Ovary (tissue), 9 donors: ENCODE data around the gene SCAMP2. TPM values are rescaled to one million over a fixed set of nuclear protein-coding genes. Genes with fewer than 3 reads are reported as not detected.
A peak's percentile ranks its signal among the peaks of the same experiment; 100 is the strongest.

Experiments
- DNase-seq, 5 donors: peaks; one replicate each; pipeline ENCODE4 v3.0.0-alpha.2; 2019 to 2020
- H3K27ac ChIP-seq, 2 donors: fragments of 200-600 bp; one replicate each; pipeline versions ENCODE4 v1.5.1 to v1.8.0; 2019 to 2022
- H3K27me3 ChIP-seq: fragments of 200-600 bp; one replicate; pipeline ENCODE4 v1.8.0; 2022
- H3K36me3 ChIP-seq: fragments of 200-600 bp; sonication (generic); one replicate; pipeline ENCODE4 v1.5.1; 2019
- H3K4me1 ChIP-seq: one replicate; pipeline ENCODE4 v1.8.1; 2013; ENCODE audit warnings: mild to moderate bottlenecking, moderate library complexity; ENCODE audit not compliant: insufficient read depth
- H3K4me3 ChIP-seq: fragments of 200-600 bp; sonication (generic); one replicate; pipeline ENCODE4 v1.5.1; 2017
- H3K9me3 ChIP-seq, 2 donors: fragments of 200-600 bp in 1 of 2; sonication (generic) in 1 of 2; one replicate each; pipeline versions ENCODE4 v1.5.1 to v1.8.1; 2013 to 2019; ENCODE audit warnings: mild to moderate bottlenecking in 1 of 2, moderate library complexity in 1 of 2
- CTCF ChIP-seq, 3 donors: fragments of 450-650 bp in 2 of 3; fragments of 200-600 bp in 1 of 3; IDR thresholded peaks; one replicate each; pipeline versions ENCODE4 v1.5.1 to v1.8.0; 2016 to 2022; ENCODE audit warnings: antibody characterized with exemption in 3 of 3, mild to moderate bottlenecking in 1 of 3
- EP300 ChIP-seq: sonication (generic); formaldehyde crosslinking; IDR thresholded peaks from one replicate; pipeline ENCODE4 v1.6.1; 2017; ENCODE audit warnings: antibody characterized with exemption
- POLR2A ChIP-seq: fragments of 450-650 bp; IDR thresholded peaks from one replicate; pipeline ENCODE4 v1.6.1; 2017; ENCODE audit warnings: antibody characterized with exemption, mild to moderate bottlenecking, moderate library complexity
- WGBS, 3 donors: extraction: QIAGEN DNeasy Blood & Tissue Kit in 1 of 3; methylation state at CpG; one replicate each; pipeline versions ENCODE4 v1.1.5 to v1.1.7; 2013 to 2017; 5-methylcytosine and 5-hydroxymethylcytosine counted together
- intact Hi-C, 4 donors: fragments of 100-400 bp; cut with DNase I; formaldehyde crosslinking; loops; one replicate each; pipeline versions ENCODE4 v1.11.0 to v1.15.1; 2022 to 2023
- polyA plus RNA-seq, 2 donors: library from polyadenylated mRNA; stranded (reverse); fragments of 200-250 nt in 1 of 2; fragments of 350-450 nt in 1 of 2; fragmentation: Illumina TruSeq in 1 of 2; extraction: RNeasy Lipid Tissue Mini Kit (QIAGEN cat#74804) in 1 of 2; gene quantifications; one replicate each; pipeline ENCODE4 v1.2.3, GENCODE V29; 2013 to 2014
- total RNA-seq, 7 donors: library from RNA; depleted of rRNA in 2 of 7; stranded (reverse); fragments of >200 nt in 2 of 7; fragmentation: NEBNext Ultra II Directional in 3 of 7; extraction: Animal tissue kit (Norgen Biotek cat#: 25700) in 3 of 7; gene quantifications; one replicate each; pipeline versions ENCODE4 v1.1.0 to v1.2.4, GENCODE V29; 2016 to 2023
- donor health status: DM: no; HTN: no; CAD: no; lungs with moderate emphysema.
- donor health status: DM: no; HTN: no; CAD: no.
- donor health status: Bipolar disorder and iron deficiency.
- donor health status: DM: yes; HTN: yes; CAD: no.
- donor health status: DM: no; HTN: no; CAD: no.
- donor health status: DM: yes; HTN: yes; CAD: no.

SCAMP2 gene
- total and polyA plus RNA-seq, 9 donors: 22.9 to 65.5 (median 53.1) TPM

- no peaks in the 10 kb centered on the region for H3K27me3 ChIP-seq
- TF ChIP-seq POLR2A: no peak
- TF ChIP-seq EP300: no peak
- TF ChIP-seq CTCF (IDR thresholded peaks at IDR 0.05): no peak
- no peaks in the 10 kb centered on the region for H3K4me1 ChIP-seq
- intact Hi-C loops: no loop called here
- no peaks in the 10 kb centered on the region for H3K9me3 ChIP-seq
- DNase-seq: no peak
- no peak overlapping the region for H3K4me3 ChIP-seq
- no peaks in the 10 kb centered on the region for H3K36me3 ChIP-seq
- no peak overlapping the region for H3K27ac ChIP-seq
- WGBS, 3 donors: 88 to 97% (median 97%) methylated on average over 4 of the region's 4 CpGs
Observed at GRCh38 chr15:74850393-74850792, 22.8 kb downstream of the SCAMP2 start.

- no peaks in the 10 kb centered on the region for H3K4me1 ChIP-seq
- H3K27ac ChIP-seq: no peak overlapping the region
- DNase-seq: no peak
- TF ChIP-seq EP300: no peak
- TF ChIP-seq POLR2A: no peak
- TF ChIP-seq CTCF (IDR thresholded peaks at IDR 0.05): no peak
- no peaks in the 10 kb centered on the region for H3K9me3 ChIP-seq
- H3K27me3 ChIP-seq: no peaks in the 10 kb centered on the region
- H3K4me3 ChIP-seq: no peak overlapping the region
- 70 to 87% (median 81%) methylated on average over 3 of the region's 3 CpGs for WGBS, 3 donors
- intact Hi-C loops: loop anchor here in 2 of 4 donors (2.0 to 10.0 kb wide), 2 partner anchors 53 to 57 kb away; partner anchors contain the start of gene FAM219B (in 1 of the 2)
- H3K36me3 ChIP-seq: no peaks in the 10 kb centered on the region
Observed at GRCh38 chr15:74847432-74847831, 25.7 kb downstream of the SCAMP2 start.

GRCh38 chr15:74845581-74845980 lies 27.6 kb downstream of the SCAMP2 start:
- no peak for DNase-seq
- peaks cover 4% of the 10 kb centered on the region for H3K4me1 ChIP-seq
- no peaks in the 10 kb centered on the region for H3K36me3 ChIP-seq
- intact Hi-C loops: loop anchor here in 1 of 4 donors (10.0 kb wide), 1 partner anchor 59 kb away; the partner anchor contains the start of gene FAM219B
- TF ChIP-seq CTCF (IDR thresholded peaks at IDR 0.05) (no peak), EP300 (no peak), POLR2A (no peak)
- no peak overlapping the region for H3K27ac ChIP-seq
- H3K4me3 ChIP-seq: no peak overlapping the region
- no peaks in the 10 kb centered on the region for H3K27me3 ChIP-seq
- whole genome bisulfite sequencing, 3 donors: 81 to 88% (median 82%) methylated on average over 4 of the region's 4 CpGs
- H3K9me3 ChIP-seq: no peaks in the 10 kb centered on the region

- H3K27ac ChIP-seq: peak overlapping the region in 1 of 2 donors; percentile 90
Observed at GRCh38 chr15:74845208-74845568, 28.0 kb downstream of the SCAMP2 start.

More at GRCh38 chr15:74845208-74845568, 28.0 kb downstream of the SCAMP2 start:
- intact Hi-C loops: loop anchor here in 1 of 4 donors (10.0 kb wide), 1 partner anchor 60 kb away; the partner anchor contains the start of gene FAM219B
- TF ChIP-seq POLR2A (no peak), CTCF (IDR thresholded peaks at IDR 0.05) (no peak), EP300 (no peak)
- DNase-seq: no peak
- no peaks in the 10 kb centered on the region for H3K27me3 ChIP-seq
- no peaks in the 10 kb centered on the region for H3K36me3 ChIP-seq
- peaks cover 4% of the 10 kb centered on the region for H3K4me1 ChIP-seq
- 61 to 82% (median 78%) methylated on average over 5 of the region's 5 CpGs for WGBS, 3 donors
- H3K9me3 ChIP-seq: no peaks in the 10 kb centered on the region
- H3K4me3 ChIP-seq: no peak overlapping the region
